Aorta (tissue), 5 donors: Measurements from ENCODE around the gene ACTA1. TPM values are rescaled to one million over a fixed set of nuclear protein-coding genes. Genes with fewer than 3 reads are reported as not detected.
"Not testable (repeated sequence)": the region's sequence is repeated elsewhere in the genome, so short reads cannot be mapped to it uniquely, and the experiment has no call there.

Experiments
- ATAC-seq: fragments of 200-7000 bp; cut with Tn5 transposase; one replicate; pipeline ENCODE4 v1.9.1; 2022; ENCODE audit warnings: moderate library complexity; ENCODE audit not compliant: low FRiP score
- DNase-seq, 2 donors: peaks; one replicate each; pipeline ENCODE4 v3.0.0-alpha.2; 2020
- H3K27ac ChIP-seq, 2 donors: one replicate each; pipeline ENCODE4 v1.5.1; 2013; ENCODE audit warnings: low read length in 2 of 2, mild to moderate bottlenecking in 2 of 2, moderate library complexity in 2 of 2, control low read depth in 1 of 2, inconsistent platforms in 1 of 2, low read depth in 1 of 2
- H3K27me3 ChIP-seq, 2 donors: one replicate each; pipeline ENCODE4 v1.6.1; 2013; ENCODE audit warnings: control low read depth in 1 of 2, low read length in 1 of 2, mild to moderate bottlenecking in 1 of 2, moderate library complexity in 1 of 2; ENCODE audit not compliant: insufficient read depth in 2 of 2, control insufficient read depth in 1 of 2
- H3K36me3 ChIP-seq, 2 donors: one replicate each; pipeline ENCODE4 v1.6.1; 2013; ENCODE audit warnings: control low read depth in 1 of 2, low read length in 1 of 2, mild to moderate bottlenecking in 1 of 2; ENCODE audit not compliant: insufficient read depth in 2 of 2, control insufficient read depth in 1 of 2
- H3K4me1 ChIP-seq, 2 donors: one replicate each; pipeline ENCODE4 v1.6.1; 2013; ENCODE audit warnings: low read length in 2 of 2, control low read depth in 1 of 2, mild to moderate bottlenecking in 1 of 2, moderate library complexity in 1 of 2; ENCODE audit not compliant: insufficient read depth in 2 of 2, control insufficient read depth in 1 of 2
- H3K4me3 ChIP-seq, 2 donors: one replicate each; pipeline ENCODE4 v1.5.1; 2013; ENCODE audit warnings: low read length in 2 of 2, control low read depth in 1 of 2, mild to moderate bottlenecking in 1 of 2
- H3K9me3 ChIP-seq: one replicate; pipeline ENCODE4 v1.6.1; 2013; ENCODE audit warnings: mild to moderate bottlenecking, low read length; ENCODE audit not compliant: control insufficient read depth
- WGBS, 2 donors: extraction: QIAGEN DNeasy Blood & Tissue Kit; methylation state at CpG; one replicate each; pipeline ENCODE4 v1.1.7; 2013; 5-methylcytosine and 5-hydroxymethylcytosine counted together
- intact Hi-C, 2 donors: fragments of 100-400 bp; cut with DNase I; formaldehyde crosslinking; loops; one replicate each; pipeline versions ENCODE4 v1.14.2 to v1.15.0; 2022
- long read RNA-seq, 2 donors: library from polyadenylated mRNA; unstranded; transcript quantifications; one replicate each; pipeline ENCODE4 v2.0.0, GENCODE V29; 2020 to 2021
- polyA plus RNA-seq, 2 donors: library from polyadenylated mRNA; stranded (reverse); fragments of 200-250 nt; gene quantifications; one replicate each; pipeline ENCODE4 v1.2.3, GENCODE V29; 2013
- total RNA-seq, 2 donors: library from RNA; stranded (reverse); fragmentation: NEBNext Ultra II Directional; extraction: Animal tissue kit (Norgen Biotek cat#: 25700); gene quantifications; one replicate each; pipeline ENCODE4 v1.2.1, GENCODE V29; 2021
- donor health status: healthy with polysubstance abuse.
- donor health status: Bipolar disorder and iron deficiency.
- donor health status: DM: no; HTN: no; CAD: no.
- donor health status: DM: no; HTN: no; CAD: no.
- donor health status: DM: yes; HTN: yes; CAD: no.

The ACTA1 gene
- total RNA-seq (10 to 100 TPM in 1 of 2 donors, 1 to 10 TPM in 1; 1.8 to 46.8 TPM), polyA plus RNA-seq (10 to 100 TPM in 1 of 2 donors, 1 to 10 TPM in 1; 3.7 to 19.0 TPM)
- long read RNA-seq, donor 1, transcript ACTA1-202 (7 exons, 1,491 nt): major isoform, 147 of 175 reads
- long read RNA-seq, donor 1, partial matches to known transcripts: 12 of 175 reads
- long read RNA-seq, donor 1, other reads (novel, unspliced or antisense): 16 of 175 reads
- long read RNA-seq, donor 2, transcript ACTA1-202 (7 exons, 1,491 nt): major isoform, 5 of 7 reads
- long read RNA-seq, donor 2, partial matches to known transcripts: 2 of 7 reads
- long read RNA-seq, donor 2, other reads (novel, unspliced or antisense): 0 of 7 reads

DNA sequence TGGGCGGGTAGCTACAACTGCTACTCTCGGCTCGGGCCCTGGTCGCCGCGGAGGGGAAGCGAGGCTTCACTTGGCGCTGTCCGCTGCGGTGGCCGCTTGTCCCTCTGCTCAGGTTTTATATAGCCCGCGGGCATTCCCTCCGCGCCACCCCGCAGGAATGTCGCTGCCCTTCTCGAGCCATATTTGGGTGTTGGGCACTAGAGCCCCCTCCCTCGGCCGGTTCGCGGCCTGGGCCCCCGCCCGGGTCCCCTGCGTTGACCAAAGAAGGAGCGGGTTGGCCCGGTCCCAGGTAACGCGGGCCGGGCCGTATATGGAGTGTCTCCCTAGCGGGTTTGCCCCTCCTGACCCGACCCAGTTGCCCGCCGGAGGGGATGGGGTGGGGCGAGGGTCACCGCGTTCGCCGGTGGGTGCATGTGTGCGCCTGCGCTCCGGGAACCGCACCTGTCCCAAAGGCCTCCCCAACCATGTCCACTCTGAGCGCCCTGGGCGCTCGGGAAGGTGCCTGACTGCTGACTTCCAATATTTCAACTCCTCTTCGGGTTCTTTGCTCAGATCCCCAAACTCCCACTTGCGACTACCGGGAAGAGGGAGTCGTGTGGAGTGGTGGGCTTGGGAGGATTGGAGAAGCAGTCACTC, at the start of gene ACTA1:
ACTA1 (minus strand) TSS at position 90 of the 636 bp plus-strand sequence. CDS start 979 bp downstream, outside the sequence.
- no peaks in the 10 kb centered on the region for H3K36me3 ChIP-seq
- intact Hi-C loops: no loop called here
- DNase-seq (no peak), ATAC-seq (peak; percentile 42)
- H3K4me3 ChIP-seq: no peak within 1 kb of the TSS
- 1 to 2% methylated on average over 50 to 51 of the region's 51 CpGs for WGBS, 2 donors
- no peaks in the 10 kb centered on the region for H3K27me3 ChIP-seq
- no peaks in the 10 kb centered on the region for H3K4me1 ChIP-seq
- H3K27ac ChIP-seq: no peak within 1 kb of the TSS
- H3K9me3 ChIP-seq: no peaks in the 10 kb centered on the region

DNA sequence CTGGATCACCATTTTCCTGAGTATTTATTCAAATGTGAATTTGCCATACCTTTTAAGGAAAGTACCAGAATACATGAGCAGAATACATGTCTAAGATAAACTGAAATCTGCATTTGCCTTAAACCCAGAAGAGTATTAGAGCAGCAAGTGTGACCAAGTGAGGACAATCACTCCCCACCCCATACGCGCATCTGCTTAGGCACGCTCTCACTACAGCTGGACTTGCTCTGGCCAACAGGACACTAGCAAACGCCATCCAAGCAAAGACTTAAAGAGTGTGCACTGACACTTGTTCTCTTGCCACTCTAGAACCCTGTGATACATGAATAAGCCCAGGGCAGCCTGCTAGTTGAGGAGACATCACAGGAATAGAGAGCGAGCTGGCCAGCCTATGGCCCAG, 48.6 kb upstream of the ACTA1 start:
- no peak for DNase-seq
- H3K36me3 ChIP-seq: peaks cover 7 to 17% of the 10 kb centered on the region in 2 donors
- no peaks in the 10 kb centered on the region for H3K9me3 ChIP-seq

DNA sequence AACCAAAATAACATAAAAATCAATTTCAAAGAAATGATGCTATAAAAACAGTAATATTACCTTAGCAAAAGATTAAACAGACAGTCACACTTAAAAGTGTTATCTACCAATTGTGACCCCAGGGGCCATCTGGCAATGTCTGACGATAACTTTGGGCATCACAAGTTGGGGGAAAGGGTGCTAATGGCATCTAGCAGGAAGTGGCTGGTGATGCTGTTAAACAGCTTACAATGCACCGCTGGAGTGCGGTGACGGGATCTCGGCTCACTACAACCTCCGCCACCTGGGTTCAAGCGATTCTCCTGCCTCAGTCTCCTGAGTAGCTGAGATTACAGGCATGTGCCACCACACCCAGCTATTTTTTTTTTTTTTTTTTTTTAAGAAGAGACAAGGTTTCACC, 46.6 kb upstream of the ACTA1 start:
- Histone ChIP-seq H3K27ac (no peak overlapping the region), H3K4me3 (no peak overlapping the region), H3K27me3 (no peaks in the 10 kb centered on the region), H3K36me3 (peaks cover 8 to 17% of the 10 kb centered on the region in 2 donors), H3K9me3 (no peaks in the 10 kb centered on the region), H3K4me1 (no peaks in the 10 kb centered on the region)
- intact Hi-C loops: loop anchor here in 1 of 2 donors (2.0 kb wide), 1 partner anchor 222 kb away; no protein-coding TSS in a partner anchor
- 93 to 95% methylated on average over 7 of the region's 7 CpGs for WGBS, 2 donors
- DNase-seq (no peak), ATAC-seq (no peak)

More for the DNA sequence above, 48.6 kb upstream of the ACTA1 start:
- intact Hi-C loops: loop anchor here in 1 of 2 donors (1.0 kb wide), 1 partner anchor 224 kb away; no protein-coding TSS in a partner anchor
- H3K4me1 ChIP-seq: no peaks in the 10 kb centered on the region
- no peak for ATAC-seq
- no peak overlapping the region for H3K4me3 ChIP-seq
- H3K27me3 ChIP-seq: no peaks in the 10 kb centered on the region
- 89% methylated on average over 5 of the region's 5 CpGs for WGBS, 2 donors
- no peak overlapping the region for H3K27ac ChIP-seq

DNA sequence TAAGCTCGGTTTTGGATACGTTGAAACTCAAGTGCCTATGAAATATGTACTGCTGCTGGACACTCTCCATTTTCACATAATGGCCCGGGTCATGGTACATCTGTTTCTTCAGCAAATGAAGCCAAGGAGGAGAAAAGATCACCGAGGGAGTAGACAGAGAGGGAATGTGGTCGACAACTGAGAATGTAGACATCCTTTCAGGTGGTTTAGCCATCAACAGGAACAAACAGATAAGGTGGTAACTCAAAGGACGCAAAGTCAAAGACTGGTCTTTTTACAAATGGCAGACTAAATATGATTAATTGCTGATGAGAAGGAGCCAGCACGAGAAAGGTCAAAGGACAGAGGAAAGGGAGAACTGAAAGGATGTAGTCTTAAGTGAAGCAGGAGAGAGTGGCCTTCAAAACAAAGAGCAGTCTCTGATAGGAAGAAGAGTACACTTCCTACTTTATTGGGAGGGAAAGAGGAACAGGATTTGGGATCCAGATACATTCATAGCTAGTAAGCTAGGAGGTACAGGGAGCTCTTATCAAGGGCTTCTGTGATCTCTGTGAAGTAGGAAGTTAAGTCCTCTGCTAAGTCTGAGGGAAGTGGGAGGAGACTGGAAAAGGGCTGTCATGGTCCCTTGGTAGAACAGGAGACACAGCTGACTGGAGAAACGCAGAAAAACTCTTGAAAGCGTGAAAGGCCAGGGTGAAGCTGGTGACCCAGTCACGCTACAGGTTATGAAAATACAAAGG, 45.9 kb upstream of the ACTA1 start:
- DNase-seq (no peak), ATAC-seq (no peak)
- Histone ChIP-seq H3K27ac (no peak overlapping the region), H3K4me3 (no peak overlapping the region), H3K9me3 (no peaks in the 10 kb centered on the region), H3K4me1 (no peaks in the 10 kb centered on the region), H3K36me3 (peaks cover 13 to 19% of the 10 kb centered on the region in 2 donors), H3K27me3 (no peaks in the 10 kb centered on the region)
- 70 to 73% methylated on average over 10 of the region's 10 CpGs for WGBS, 2 donors
- intact Hi-C loops: loop anchor here in 1 of 2 donors (2.0 kb wide), 1 partner anchor 221 kb away; no protein-coding TSS in a partner anchor

DNA sequence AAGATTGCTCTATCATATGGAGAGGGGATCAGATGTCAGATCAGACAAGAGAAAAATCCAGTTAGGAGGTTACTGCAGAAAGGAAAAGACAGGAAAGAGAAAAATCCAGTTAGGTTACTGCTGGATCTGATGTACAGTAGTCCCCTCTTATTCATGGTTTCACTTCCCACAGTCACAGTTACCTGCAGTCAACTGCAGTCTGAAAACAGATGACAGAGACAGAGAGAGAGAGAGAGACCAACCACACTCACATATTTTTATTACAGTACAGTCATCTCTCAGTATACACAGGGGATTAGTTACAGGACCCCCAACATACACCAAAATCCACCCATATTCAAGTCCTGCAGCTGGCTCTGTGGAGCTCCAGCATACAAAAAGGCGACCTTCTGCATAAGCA, 45.0 kb upstream of the ACTA1 start:
- no peaks in the 10 kb centered on the region for H3K4me1 ChIP-seq
- H3K36me3 ChIP-seq: peaks cover 15 to 24% of the 10 kb centered on the region in 2 donors
- no peak overlapping the region for H3K4me3 ChIP-seq
- WGBS, 2 donors: 87 to 91% methylated on average over 1 of the region's 1 CpG
- ATAC-seq: no peak
- intact Hi-C loops: no loop called here
- no peak overlapping the region for H3K27ac ChIP-seq
- no peaks in the 10 kb centered on the region for H3K9me3 ChIP-seq
- H3K27me3 ChIP-seq: no peaks in the 10 kb centered on the region
- DNase-seq: no peak

DNA sequence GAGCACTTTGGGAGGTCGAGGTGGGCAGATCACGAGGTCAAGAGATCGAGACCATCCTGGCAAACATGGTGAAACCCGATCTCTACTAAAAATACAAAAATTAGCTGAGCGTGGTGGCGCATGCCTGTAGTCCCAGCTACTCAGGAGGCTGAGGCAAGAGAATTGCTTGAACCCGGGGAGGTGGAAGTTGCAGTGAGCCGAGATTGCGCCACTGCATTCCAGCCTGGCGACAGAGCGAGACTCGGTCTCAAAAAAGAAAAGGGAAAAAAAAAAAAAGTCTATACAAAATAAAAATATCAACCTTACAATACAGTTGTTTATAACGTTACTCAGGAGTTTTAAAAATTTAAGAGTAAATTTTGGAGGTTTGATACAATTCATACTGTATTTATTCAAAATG, 42.0 kb upstream of the ACTA1 start:
- ATAC-seq: not testable (repeated sequence)

DNA sequence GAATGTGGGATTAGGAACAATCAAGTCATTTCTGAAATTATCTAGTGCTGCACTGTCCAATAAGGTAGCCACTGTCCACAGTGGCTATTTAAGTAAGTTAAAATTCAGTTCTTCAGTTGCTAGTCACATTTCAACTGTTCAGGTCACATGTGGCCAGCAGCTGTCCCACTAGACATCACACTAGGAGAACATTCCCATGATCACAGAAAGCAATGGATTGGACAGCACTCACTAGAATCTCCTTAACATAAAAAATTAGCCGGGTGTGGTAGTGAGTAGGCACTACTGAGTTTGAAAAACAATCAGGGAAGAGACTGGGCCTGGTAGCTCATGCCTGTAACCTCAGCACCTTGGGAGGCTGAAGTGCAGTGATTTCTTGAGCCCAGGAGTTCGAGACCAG, 40.6 kb upstream of the ACTA1 start:
- H3K4me3 ChIP-seq: no peak overlapping the region
- WGBS, 2 donors: 92 to 93% methylated on average over 2 of the region's 2 CpGs
- H3K27me3 ChIP-seq: no peaks in the 10 kb centered on the region
- intact Hi-C loops: no loop called here
- H3K4me1 ChIP-seq: no peaks in the 10 kb centered on the region
- H3K27ac ChIP-seq: no peak overlapping the region
- no peak for DNase-seq
- no peaks in the 10 kb centered on the region for H3K9me3 ChIP-seq
- ATAC-seq: no peak
- peaks cover 10 to 26% of the 10 kb centered on the region in 2 donors for H3K36me3 ChIP-seq

More for the DNA sequence above, 42.0 kb upstream of the ACTA1 start:
- DNase-seq, H3K27ac ChIP-seq, H3K27me3 ChIP-seq, intact Hi-C loops, H3K4me1 ChIP-seq, H3K9me3 ChIP-seq, H3K4me3 ChIP-seq: not testable (repeated sequence)
- H3K36me3 ChIP-seq: peaks cover 15 to 24% of the 10 kb centered on the region in 2 donors
- 89 to 91% methylated on average over 13 of the region's 13 CpGs for WGBS, 2 donors

DNA sequence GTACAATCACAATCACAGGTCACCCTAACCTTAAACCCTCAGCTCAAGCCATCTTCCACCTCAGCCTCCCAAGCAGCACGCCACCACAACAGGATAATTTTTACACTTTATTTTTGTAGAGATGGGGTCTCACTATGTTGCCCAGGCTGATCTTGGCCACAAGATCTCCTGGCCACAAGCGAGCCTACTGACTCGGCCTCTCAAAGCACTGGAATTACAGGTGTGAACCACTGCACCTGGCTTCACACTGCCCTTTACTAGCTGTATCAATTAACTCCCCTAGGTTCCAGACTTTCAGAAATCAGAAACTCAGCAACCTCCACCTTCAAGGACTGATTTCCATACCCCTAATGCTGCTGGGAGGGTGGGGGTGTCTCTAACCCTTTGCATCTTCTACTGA, 37.3 kb upstream of the ACTA1 start:
- ATAC-seq: no peak
- Histone ChIP-seq H3K27ac (no peak overlapping the region), H3K4me1 (no peaks in the 10 kb centered on the region), H3K4me3 (no peak overlapping the region), H3K36me3 (peaks cover 8 to 24% of the 10 kb centered on the region in 2 donors), H3K27me3 (no peaks in the 10 kb centered on the region), H3K9me3 (no peaks in the 10 kb centered on the region)
- intact Hi-C loops: no loop called here
- 94 to 97% methylated on average over 3 of the region's 3 CpGs for WGBS, 2 donors
- no peak for DNase-seq
